Jurkat, Clone E6-1 (cell line): ENCODE results near the gene CHRDL1.
"Not testable (repeated sequence)": the region's sequence is repeated elsewhere in the genome, so short reads cannot be mapped to it uniquely, and the experiment has no call there.

Experiments used
- DNase-seq: peaks from one replicate; pipeline ENCODE4 v3.0.0-alpha.2; 2011; ENCODE audit warnings: low read depth, low spot score
- H3K4me3 ChIP-seq: 2 replicates; pipeline ENCODE4 v1.5.1; 2011; ENCODE audit warnings: mild to moderate bottlenecking, low read length, control low read depth, moderate library complexity

Gene CHRDL1

GRCh38 chrX:110671068-110671803 is 124.4 kb downstream of the CHRDL1 start:
- no peak for DNase-seq

GRCh38 chrX:110669572-110669971 is 126.0 kb downstream of the CHRDL1 start:
- H3K4me3 ChIP-seq, result no peak overlapping the region
- DNase-seq, result no peak

More at GRCh38 chrX:110671068-110671803, 124.4 kb downstream of the CHRDL1 start:
- no peak overlapping the region for H3K4me3 ChIP-seq

GRCh38 chrX:110667706-110668105 is 127.9 kb downstream of the CHRDL1 start:
- no peak overlapping the region for H3K4me3 ChIP-seq
- no peak for DNase-seq

DNA sequence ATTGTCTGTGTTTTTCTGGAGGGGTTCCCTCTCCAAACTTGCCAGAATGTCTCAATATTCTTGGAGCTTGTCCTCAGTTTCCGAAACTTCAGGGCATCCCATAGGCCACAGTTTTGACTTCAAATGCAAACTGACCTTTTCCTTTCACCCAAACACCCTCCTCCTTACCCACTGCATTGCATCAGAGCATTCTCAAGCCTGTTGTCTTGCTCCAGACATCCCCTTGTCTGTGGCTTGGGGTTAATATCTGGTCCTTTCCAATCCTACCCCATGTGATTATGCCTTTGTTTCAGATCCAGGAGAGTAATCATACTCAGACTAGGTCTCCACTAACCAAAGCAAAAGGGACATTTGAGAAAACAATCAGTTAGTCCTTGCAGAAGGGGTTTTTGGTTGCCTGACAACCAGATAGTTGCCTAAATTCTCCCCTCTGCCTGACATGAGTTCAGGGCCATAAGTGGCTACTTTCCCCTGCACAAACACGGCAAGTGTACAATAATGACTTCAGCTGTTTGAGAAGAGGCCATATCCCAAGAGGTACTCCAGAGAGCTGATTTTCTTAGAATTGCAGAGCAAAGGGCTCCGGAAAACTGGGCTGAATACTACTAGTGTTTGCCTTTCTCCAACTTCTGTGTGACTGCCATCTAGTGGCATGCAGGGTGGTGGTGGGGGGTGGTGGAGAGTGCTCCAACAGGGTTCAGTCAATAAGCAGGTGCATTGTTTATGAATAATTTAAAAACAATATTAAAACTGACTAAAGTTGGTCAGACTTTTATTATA is 130.2 kb downstream of the CHRDL1 start:
- no peak overlapping the region for H3K4me3 ChIP-seq
- DNase-seq, result peak; percentile 3

DNA sequence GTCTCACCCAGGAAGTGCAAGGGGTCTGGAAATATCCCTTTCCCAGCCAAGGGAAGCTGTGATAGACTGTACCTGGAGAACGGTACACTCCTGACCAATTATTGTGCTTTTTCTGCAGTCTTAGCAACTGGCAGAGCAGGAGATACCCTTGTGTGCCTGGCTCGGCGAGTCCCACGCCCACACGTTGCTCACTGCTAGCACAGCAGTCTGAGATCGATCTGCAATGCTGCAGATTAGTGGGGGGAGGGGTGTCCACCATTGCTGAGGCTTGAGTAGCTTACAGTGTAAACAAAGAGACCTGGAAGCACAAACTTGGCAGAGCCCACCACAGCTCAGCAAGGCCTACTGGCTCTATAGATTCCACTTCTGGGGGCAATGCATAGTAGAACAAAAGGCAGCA is 138.5 kb downstream of the CHRDL1 start:
- no peak for DNase-seq

GRCh38 chrX:110654280-110654679 is 141.3 kb downstream of the CHRDL1 start:
- not testable (repeated sequence) for DNase-seq, H3K4me3 ChIP-seq

More for the DNA sequence above, 138.5 kb downstream of the CHRDL1 start:
- no peak overlapping the region for H3K4me3 ChIP-seq

- DNase-seq, result no peak
- no peak overlapping the region for H3K4me3 ChIP-seq
Observed at GRCh38 chrX:110646386-110646785, 149.2 kb downstream of the CHRDL1 start.
